ENCODE results near the gene CFAP74. TPM values are rescaled to one million over a fixed set of nuclear protein-coding genes. Genes with fewer than 3 reads are reported as not detected.

Gene CFAP74
- total and polyA plus RNA-seq, 2 of the 4 experiments (the other 2 are of a cell fraction) = not detected

DNA sequence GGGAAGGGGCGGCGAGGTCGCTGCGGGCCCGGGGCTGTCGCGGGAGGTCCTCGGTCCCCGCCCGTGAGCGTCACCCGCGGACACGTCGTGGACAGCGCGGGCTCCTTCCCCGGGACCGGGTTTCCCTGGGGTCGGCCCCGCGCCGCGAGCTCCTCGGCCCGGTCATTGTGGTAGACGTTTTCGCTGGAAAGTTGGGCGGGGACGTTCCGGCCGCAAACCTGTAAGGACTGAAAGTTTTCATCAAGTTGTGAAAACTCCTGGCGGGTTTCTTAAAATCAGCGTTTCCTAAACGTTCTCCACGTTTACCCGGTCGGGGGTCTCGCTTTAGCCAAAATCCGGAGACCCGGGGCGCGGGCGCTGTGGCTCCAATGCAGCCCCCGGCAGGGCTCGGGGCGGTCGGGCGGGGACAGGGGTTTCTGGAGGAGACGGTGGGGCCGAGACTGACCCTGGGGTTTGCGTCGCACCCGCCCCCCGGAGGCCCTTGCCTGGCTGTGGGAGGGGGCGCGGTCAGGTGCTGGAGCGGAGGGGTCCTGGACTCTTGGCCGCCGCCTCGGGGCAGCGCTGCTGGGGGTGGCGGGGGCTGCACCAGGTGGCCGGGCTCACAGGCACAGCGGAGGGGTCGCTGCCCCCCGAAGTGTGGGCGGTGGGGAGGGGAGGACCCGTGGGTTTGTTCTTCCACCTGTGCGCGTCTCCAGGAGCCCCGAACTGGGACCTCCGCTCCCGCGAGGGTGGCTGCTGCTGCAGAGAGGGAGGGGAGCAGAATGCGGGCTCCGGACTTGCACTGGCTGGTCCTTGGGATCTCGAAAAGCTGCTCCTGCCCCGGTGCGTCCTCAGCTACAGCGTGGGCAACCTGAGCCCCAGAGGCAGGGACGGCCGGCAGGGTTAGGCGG, 47.5 kb upstream of the CFAP74 start:
- Histone ChIP-seq H4K91ac (ENCODE audit: insufficient read depth, low read depth, low read length) (no peak overlapping the region), H3K18ac (ENCODE audit: low read depth, low read length) (no peak overlapping the region), H3K9ac (ENCODE audit: low read depth, low read length) (no peak overlapping the region), H3K27me3 (ENCODE audit: control insufficient read depth, insufficient read depth, low read length) (peaks cover 58% of the 10 kb centered on the region), H2AK5ac (ENCODE audit: low read depth, low read length) (no peak overlapping the region), H3K4ac (ENCODE audit: low read depth, low read length) (no peak overlapping the region), H2AFZ (replicated peaks; ENCODE audit: low read length, poor library complexity) (no peak overlapping the region), H3K23ac (ENCODE audit: low read depth, low read length) (no peak overlapping the region), H2BK5ac (ENCODE audit: low read depth, low read length, poor library complexity, severe bottlenecking) (no peak overlapping the region), H4K5ac (ENCODE audit: low read depth, low read length) (no peak overlapping the region), H3K27ac (ENCODE audit: insufficient read depth, low read length) (no peak overlapping the region), H3K9me3 (ENCODE audit: control insufficient read depth, insufficient read depth, low read length) (no peaks in the 10 kb centered on the region; the same call in 1 of the 2 replicates), H2BK20ac (ENCODE audit: low read depth, low read length) (no peak overlapping the region), H3K14ac (replicated peaks; ENCODE audit: low read depth, low read length) (no peak overlapping the region), H2BK120ac (ENCODE audit: low read depth, low read length) (no peak overlapping the region), H2AK9ac (replicated peaks; ENCODE audit: low read depth, low read length, poor library complexity) (no peak overlapping the region), H3K79me1 (ENCODE audit: low read depth in 1 of 2, low read length in 2 of 2) (no peaks in the 10 kb centered on the region), H4K8ac (ENCODE audit: low read depth in 2 of 2, low read length in 2 of 2) (no peak overlapping the region), H3K4me3 (ENCODE audit: insufficient read depth, low read depth, low read length) (no peak overlapping the region), H3K4me2 (ENCODE audit: low read depth, low read length) (no peak overlapping the region), H2BK15ac (ENCODE audit: low read depth, low read length) (no peak overlapping the region), H4K20me1 (ENCODE audit: insufficient read depth, low read length) (no peaks in the 10 kb centered on the region; the same call in 1 of the 2 replicates), H3K9me1 (ENCODE audit: insufficient read depth, low read length) (no peaks in the 10 kb centered on the region), H3K56ac (ENCODE audit: extremely low read depth, insufficient read depth, low read length) (no peak overlapping the region), H3K4me1 (ENCODE audit: control insufficient read depth, insufficient read depth, low read length) (no peaks in the 10 kb centered on the region), H3K36me3 (ENCODE audit: control insufficient read depth, insufficient read depth, low read length) (no peaks in the 10 kb centered on the region)
- DNase-seq (no peak), ATAC-seq (ENCODE audit: low read depth) (no peak)
- TF ChIP-seq RAD21 (IDR thresholded peaks at IDR 0.05; ENCODE audit: low read length) (no peak), NFE2L2 (IDR thresholded peaks at IDR 0.05; ENCODE audit: low read depth, low read length) (no peak), MAZ (IDR thresholded peaks at IDR 0.05; ENCODE audit: borderline replicate concordance, low read depth, low read length) (no peak), SMC3 (IDR thresholded peaks at IDR 0.05; ENCODE audit: low read depth, low read length) (no peak), MXI1 (IDR thresholded peaks at IDR 0.05; ENCODE audit: borderline replicate concordance, low read depth, low read length) (no peak), FOS (IDR thresholded peaks at IDR 0.05; ENCODE audit: low read depth, low read length) (no peak), POLR2A (IDR thresholded peaks at IDR 0.05; ENCODE audit: low read depth, low read length) (no peak), CHD1 (IDR thresholded peaks at IDR 0.05; ENCODE audit: low read depth, low read length) (no peak), BHLHE40 (IDR thresholded peaks at IDR 0.05; ENCODE audit: low read depth, low read length) (no peak), CEBPB (IDR thresholded peaks at IDR 0.05; ENCODE audit: low read depth, low read length) (no peak), CTCF (conservative IDR thresholded peaks at IDR 0.05; ENCODE audit: low read depth, low read length) (no peak), RCOR1 (IDR thresholded peaks at IDR 0.05; ENCODE audit: insufficient replicate concordance, low read length) (no peak), MAFK (IDR thresholded peaks at IDR 0.05; ENCODE audit: low read depth, low read length) (no peak)
- TF ChIP-seq, protein P1, sequence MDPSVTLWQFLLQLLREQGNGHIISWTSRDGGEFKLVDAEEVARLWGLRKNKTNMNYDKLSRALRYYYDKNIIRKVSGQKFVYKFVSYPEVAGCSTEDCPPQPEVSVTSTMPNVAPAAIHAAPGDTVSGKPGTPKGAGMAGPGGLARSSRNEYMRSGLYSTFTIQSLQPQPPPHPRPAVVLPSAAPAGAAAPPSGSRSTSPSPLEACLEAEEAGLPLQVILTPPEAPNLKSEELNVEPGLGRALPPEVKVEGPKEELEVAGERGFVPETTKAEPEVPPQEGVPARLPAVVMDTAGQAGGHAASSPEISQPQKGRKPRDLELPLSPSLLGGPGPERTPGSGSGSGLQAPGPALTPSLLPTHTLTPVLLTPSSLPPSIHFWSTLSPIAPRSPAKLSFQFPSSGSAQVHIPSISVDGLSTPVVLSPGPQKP (IDR thresholded peaks at IDR 0.05; ENCODE audit: borderline replicate concordance, low read depth, low read length) = no peak
- TF ChIP-seq, protein P2, sequence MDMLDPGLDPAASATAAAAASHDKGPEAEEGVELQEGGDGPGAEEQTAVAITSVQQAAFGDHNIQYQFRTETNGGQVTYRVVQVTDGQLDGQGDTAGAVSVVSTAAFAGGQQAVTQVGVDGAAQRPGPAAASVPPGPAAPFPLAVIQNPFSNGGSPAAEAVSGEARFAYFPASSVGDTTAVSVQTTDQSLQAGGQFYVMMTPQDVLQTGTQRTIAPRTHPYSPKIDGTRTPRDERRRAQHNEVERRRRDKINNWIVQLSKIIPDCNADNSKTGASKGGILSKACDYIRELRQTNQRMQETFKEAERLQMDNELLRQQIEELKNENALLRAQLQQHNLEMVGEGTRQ (IDR thresholded peaks at IDR 0.05; ENCODE audit: low read depth, low read length) = no peak
- POLR2A ChIA-PET (ENCODE audit: unreplicated experiment) = no interaction called here
- dilution Hi-C loops (cut with HindIII; ENCODE audit: low sequenced_read_pairs, unreplicated experiment) (no loop called here), intact Hi-C loops (cut with micrococcal nuclease) (no loop called here), in situ Hi-C loops (cut with MboI; ENCODE audit: low sequenced_read_pairs) (no loop called here)
- no TSS peak for BruUV-seq (replicated peaks)
- CTCF ChIA-PET = no interaction called here
- WGBS, 2 experiments (ENCODE audit: extremely low coverage in 2 of 2, insufficient read length in 1 of 2) = 12% methylated on average over 33 of the region's 84 CpGs; no CpG with 5 or more reads in 1 of the 2 experiments
